ENCODE measurements around the gene IQCB1. TPM values are rescaled to one million over a fixed set of nuclear protein-coding genes. Genes with fewer than 3 reads are reported as not detected.

IQCB1 gene
- total RNA-seq, 1 experiment from 2014 or later: 49.5 TPM

- no TSS peak for BruUV-seq (replicated peaks)
- no peaks in the 10 kb centered on the region for H3K4me1 ChIP-seq (ENCODE audit: insufficient read depth, low read length, poor library complexity, severe bottlenecking)
- H3K9me3 ChIP-seq (ENCODE audit: low read depth, low read length, poor library complexity, severe bottlenecking): peaks cover 19% of the 10 kb centered on the region
- H3K27me3 ChIP-seq (replicated peaks; ENCODE audit: insufficient read depth, low read depth, low read length, poor library complexity): no peaks in the 10 kb centered on the region
- H3K36me3 ChIP-seq (ENCODE audit: insufficient read depth, low read length, poor library complexity, severe bottlenecking): peaks cover 46% of the 10 kb centered on the region
- no peak overlapping the region for H3K4me3 ChIP-seq (ENCODE audit: low read depth, low read length, poor library complexity, severe bottlenecking)
- no peak overlapping the region for H3K27ac ChIP-seq (ENCODE audit: low read depth, low read length, poor library complexity, severe bottlenecking)
- DNase-seq (ENCODE audit: low spot score): no peak
- POLR2A ChIA-PET (ENCODE audit: low non-redundant PET): no interaction called here
- CTCF ChIA-PET: no interaction called here
- intact Hi-C loops (cut with micrococcal nuclease; ENCODE audit: unreplicated experiment): no loop called here
- TF ChIP-seq EZH2 (IDR thresholded peaks at IDR 0.05; ENCODE audit: borderline replicate concordance, low read depth, low read length, poor library complexity, severe bottlenecking) (no peak), CTCF (conservative IDR thresholded peaks at IDR 0.05; ENCODE audit: low read depth, low read length) (no peak)
Measured at GRCh38 chr3:121819236-121819635, 15.6 kb downstream of the IQCB1 start.

GRCh38 chr3:121818578-121818977 lies 16.3 kb downstream of the IQCB1 start:
- no peak for TF ChIP-seq CTCF (conservative IDR thresholded peaks at IDR 0.05; ENCODE audit: low read depth, low read length)
- TF ChIP-seq EZH2 (IDR thresholded peaks at IDR 0.05; ENCODE audit: borderline replicate concordance, low read depth, low read length, poor library complexity, severe bottlenecking): no peak
- CTCF ChIA-PET: no interaction called here
- POLR2A ChIA-PET (ENCODE audit: low non-redundant PET): interaction anchor here (0.6 kb wide), 1 partner anchor 64 kb away, joined by 19 read pairs; no protein-coding TSS in a partner anchor

GRCh38 chr3:121817753-121818152 lies 17.1 kb downstream of the IQCB1 start:
- no peak overlapping the region for H3K4me3 ChIP-seq (ENCODE audit: low read depth, low read length, poor library complexity, severe bottlenecking)
- ChIA-PET CTCF (no interaction called here), POLR2A (ENCODE audit: low non-redundant PET) (no interaction called here)
- no peaks in the 10 kb centered on the region for H3K27me3 ChIP-seq (replicated peaks; ENCODE audit: insufficient read depth, low read depth, low read length, poor library complexity)
- intact Hi-C loops (cut with micrococcal nuclease; ENCODE audit: unreplicated experiment): no loop called here
- TF ChIP-seq EZH2 (IDR thresholded peaks at IDR 0.05; ENCODE audit: borderline replicate concordance, low read depth, low read length, poor library complexity, severe bottlenecking) (no peak), CTCF (conservative IDR thresholded peaks at IDR 0.05; ENCODE audit: low read depth, low read length) (no peak)
- peaks cover 31% of the 10 kb centered on the region for H3K36me3 ChIP-seq (ENCODE audit: insufficient read depth, low read length, poor library complexity, severe bottlenecking)
- DNase-seq (ENCODE audit: low spot score): no peak
- no peaks in the 10 kb centered on the region for H3K4me1 ChIP-seq (ENCODE audit: insufficient read depth, low read length, poor library complexity, severe bottlenecking)
- no TSS peak for BruUV-seq (replicated peaks)
- H3K9me3 ChIP-seq (ENCODE audit: low read depth, low read length, poor library complexity, severe bottlenecking): peaks cover 4% of the 10 kb centered on the region
- no peak overlapping the region for H3K27ac ChIP-seq (ENCODE audit: low read depth, low read length, poor library complexity, severe bottlenecking)

More at GRCh38 chr3:121818578-121818977, 16.3 kb downstream of the IQCB1 start:
- H3K4me1 ChIP-seq (ENCODE audit: insufficient read depth, low read length, poor library complexity, severe bottlenecking): no peaks in the 10 kb centered on the region
- DNase-seq (ENCODE audit: low spot score): no peak
- no TSS peak for BruUV-seq (replicated peaks)
- peaks cover 40% of the 10 kb centered on the region for H3K36me3 ChIP-seq (ENCODE audit: insufficient read depth, low read length, poor library complexity, severe bottlenecking)
- intact Hi-C loops (cut with micrococcal nuclease; ENCODE audit: unreplicated experiment): no loop called here
- H3K27ac ChIP-seq (ENCODE audit: low read depth, low read length, poor library complexity, severe bottlenecking): no peak overlapping the region
- H3K9me3 ChIP-seq (ENCODE audit: low read depth, low read length, poor library complexity, severe bottlenecking): peaks cover 12% of the 10 kb centered on the region
- no peaks in the 10 kb centered on the region for H3K27me3 ChIP-seq (replicated peaks; ENCODE audit: insufficient read depth, low read depth, low read length, poor library complexity)
- H3K4me3 ChIP-seq (ENCODE audit: low read depth, low read length, poor library complexity, severe bottlenecking): no peak overlapping the region

All from A673 (cell line).